ENCODE measurements around the gene ZNF467.
A peak's percentile ranks its signal among the peaks of the same experiment; 100 is the strongest.

Gene ZNF467

GRCh38 chr7:149774237-149775175, 1.1 kb upstream of the ZNF467 start:
- TF ChIP-seq, protein P1, sequence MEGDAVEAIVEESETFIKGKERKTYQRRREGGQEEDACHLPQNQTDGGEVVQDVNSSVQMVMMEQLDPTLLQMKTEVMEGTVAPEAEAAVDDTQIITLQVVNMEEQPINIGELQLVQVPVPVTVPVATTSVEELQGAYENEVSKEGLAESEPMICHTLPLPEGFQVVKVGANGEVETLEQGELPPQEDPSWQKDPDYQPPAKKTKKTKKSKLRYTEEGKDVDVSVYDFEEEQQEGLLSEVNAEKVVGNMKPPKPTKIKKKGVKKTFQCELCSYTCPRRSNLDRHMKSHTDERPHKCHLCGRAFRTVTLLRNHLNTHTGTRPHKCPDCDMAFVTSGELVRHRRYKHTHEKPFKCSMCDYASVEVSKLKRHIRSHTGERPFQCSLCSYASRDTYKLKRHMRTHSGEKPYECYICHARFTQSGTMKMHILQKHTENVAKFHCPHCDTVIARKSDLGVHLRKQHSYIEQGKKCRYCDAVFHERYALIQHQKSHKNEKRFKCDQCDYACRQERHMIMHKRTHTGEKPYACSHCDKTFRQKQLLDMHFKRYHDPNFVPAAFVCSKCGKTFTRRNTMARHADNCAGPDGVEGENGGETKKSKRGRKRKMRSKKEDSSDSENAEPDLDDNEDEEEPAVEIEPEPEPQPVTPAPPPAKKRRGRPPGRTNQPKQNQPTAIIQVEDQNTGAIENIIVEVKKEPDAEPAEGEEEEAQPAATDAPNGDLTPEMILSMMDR (IDR thresholded peaks at IDR 0.05; ENCODE audit: borderline replicate concordance, control extremely low read depth, extremely low read depth, insufficient read depth, missing control alignments), result no peak
- no peak for DNase-seq (ENCODE audit: low spot score)
- in situ Hi-C loops (cut with MboI; ENCODE audit: low sequenced_read_pairs, unreplicated experiment), result no loop called here

GRCh38 chr7:149772956-149773434, 393 bp downstream of the ZNF467 start:
- TF ChIP-seq, protein P1 (IDR thresholded peaks at IDR 0.05; ENCODE audit: borderline replicate concordance, control extremely low read depth, extremely low read depth, insufficient read depth, missing control alignments), result no peak
- in situ Hi-C loops (cut with MboI; ENCODE audit: low sequenced_read_pairs, unreplicated experiment), result no loop called here

DNA sequence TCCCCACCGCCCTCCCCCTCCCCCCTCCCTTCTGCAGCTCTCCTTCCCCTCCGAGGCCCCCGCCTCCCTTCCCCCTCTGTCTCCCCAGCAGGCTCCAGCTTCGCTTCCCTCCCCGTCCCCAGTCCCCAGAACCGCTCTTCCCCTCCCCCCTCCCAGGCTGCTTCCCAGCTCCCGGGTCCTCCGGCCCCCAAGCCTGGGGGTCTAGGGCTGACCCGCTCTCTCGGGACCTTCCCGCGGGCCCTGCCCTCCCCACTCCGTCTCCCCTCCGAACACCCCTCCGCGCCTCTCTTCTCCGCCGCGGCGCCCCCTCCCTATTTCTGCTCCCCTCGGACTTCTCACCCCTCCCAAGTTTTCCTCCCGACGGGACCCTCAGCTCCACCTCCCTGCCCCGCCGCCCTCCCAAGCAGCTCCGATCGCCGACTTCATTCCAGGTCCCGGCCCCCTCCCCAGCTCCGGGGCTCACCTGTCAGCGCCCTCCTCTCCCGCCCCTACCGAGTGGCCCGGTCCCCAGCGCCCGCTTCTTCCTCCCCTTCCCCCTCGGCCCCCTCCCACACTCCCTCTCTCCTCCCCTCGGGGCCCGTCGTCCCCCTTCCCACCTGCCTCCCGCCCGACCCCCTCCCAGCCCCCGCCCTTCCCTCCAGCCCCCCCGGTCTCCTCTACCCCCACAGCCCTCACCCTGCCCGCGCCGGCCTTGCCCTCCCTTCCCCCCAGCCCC, 990 bp downstream of the ZNF467 start:
- in situ Hi-C loops (cut with MboI; ENCODE audit: low sequenced_read_pairs, unreplicated experiment), result no loop called here
- TF ChIP-seq, protein P1 (IDR thresholded peaks at IDR 0.05; ENCODE audit: borderline replicate concordance, control extremely low read depth, extremely low read depth, insufficient read depth, missing control alignments), result no peak
- DNase-seq (ENCODE audit: low spot score), result no peak

More at GRCh38 chr7:149772956-149773434, 393 bp downstream of the ZNF467 start:
- DNase-seq (ENCODE audit: low spot score), result no peak

DNA sequence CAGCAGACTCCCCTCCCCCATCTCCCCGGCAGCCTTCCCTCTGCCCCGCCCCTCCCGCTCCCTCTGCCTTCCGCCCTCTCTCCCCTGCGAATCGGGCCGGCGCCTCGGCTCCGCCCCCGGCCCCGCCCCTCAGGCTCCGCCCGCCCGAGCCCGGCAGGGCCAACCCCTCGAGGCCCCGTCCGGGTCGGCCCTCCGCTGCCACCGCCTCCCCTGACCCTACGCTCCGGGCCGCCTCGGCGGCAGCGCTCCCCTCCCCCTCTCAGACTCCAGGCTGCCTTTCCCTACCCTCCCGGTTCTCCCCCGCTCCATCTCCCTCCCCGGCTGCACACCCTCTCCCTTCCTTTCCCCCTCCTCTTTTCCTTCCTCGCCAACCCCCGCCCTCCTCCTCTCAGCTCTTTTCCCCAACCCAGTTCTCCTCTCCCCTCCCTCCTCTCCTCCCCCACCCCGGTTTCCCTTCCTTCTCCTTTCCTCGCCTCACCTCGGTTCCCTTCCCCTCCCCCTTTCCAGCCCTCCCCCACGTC, 1.6 kb downstream of the ZNF467 start:
- in situ Hi-C loops (cut with MboI; ENCODE audit: low sequenced_read_pairs, unreplicated experiment), result no loop called here
- TF ChIP-seq, protein P1 (IDR thresholded peaks at IDR 0.05; ENCODE audit: borderline replicate concordance, control extremely low read depth, extremely low read depth, insufficient read depth, missing control alignments), result no peak
- DNase-seq (ENCODE audit: low spot score), result peak; percentile 97

DNA sequence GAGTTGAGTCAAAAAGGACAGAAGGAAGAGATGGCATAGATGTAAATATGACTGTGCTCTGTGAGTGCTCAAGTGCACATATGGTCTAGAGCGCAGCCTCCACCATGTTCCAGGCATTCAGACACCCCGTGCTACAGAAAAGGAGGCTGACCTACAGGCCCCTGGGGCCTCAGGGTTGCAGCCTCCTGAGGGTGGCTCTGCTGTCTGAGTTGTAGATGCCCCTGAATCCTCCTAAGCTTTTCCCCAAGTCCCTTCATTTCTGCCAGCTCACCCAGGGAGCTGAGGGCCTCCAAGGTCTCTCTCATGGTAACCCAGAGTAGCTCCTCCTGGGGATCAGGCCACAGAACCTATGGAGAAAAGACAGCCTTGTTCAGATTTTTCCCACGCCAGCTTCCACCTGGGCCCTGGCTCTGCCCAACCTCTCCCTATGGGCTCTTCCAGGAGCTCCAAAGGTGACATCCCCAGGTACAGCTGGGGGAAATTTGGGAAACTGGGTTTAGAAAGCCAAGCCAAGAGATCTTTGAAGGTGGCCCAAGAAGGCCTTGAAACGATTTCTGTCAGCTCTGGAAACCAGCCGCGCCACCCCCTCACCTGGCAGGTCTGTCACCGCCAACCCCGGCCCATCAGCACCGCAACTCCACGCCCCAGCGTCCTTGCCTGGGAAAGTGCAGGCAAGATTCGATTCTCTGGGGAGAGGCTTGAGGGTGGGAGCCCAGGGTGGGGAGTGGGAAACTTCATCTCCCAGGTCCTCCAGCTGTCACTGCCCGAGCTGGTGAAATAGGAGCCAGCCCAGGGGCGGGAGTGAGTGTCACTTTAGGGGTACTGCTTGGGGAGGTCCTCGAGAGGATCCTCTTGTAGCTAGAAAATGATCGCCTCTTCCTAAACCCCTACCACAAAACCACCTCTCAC, 2.4 kb downstream of the ZNF467 start:
- no peak for DNase-seq (ENCODE audit: low spot score)
- TF ChIP-seq, protein P1 (IDR thresholded peaks at IDR 0.05; ENCODE audit: borderline replicate concordance, control extremely low read depth, extremely low read depth, insufficient read depth, missing control alignments), result no peak
- in situ Hi-C loops (cut with MboI; ENCODE audit: low sequenced_read_pairs, unreplicated experiment), result no loop called here

All from GM13976 (cell line).